Glomerular visceral epithelial cell (primary cell): ENCODE results near the gene USP2.

Experiments
- DNase-seq: peaks from one replicate; pipeline ENCODE4 v3.0.0-alpha.2; 2016; ENCODE audit errors: extremely low spot score

The USP2 gene

DNA sequence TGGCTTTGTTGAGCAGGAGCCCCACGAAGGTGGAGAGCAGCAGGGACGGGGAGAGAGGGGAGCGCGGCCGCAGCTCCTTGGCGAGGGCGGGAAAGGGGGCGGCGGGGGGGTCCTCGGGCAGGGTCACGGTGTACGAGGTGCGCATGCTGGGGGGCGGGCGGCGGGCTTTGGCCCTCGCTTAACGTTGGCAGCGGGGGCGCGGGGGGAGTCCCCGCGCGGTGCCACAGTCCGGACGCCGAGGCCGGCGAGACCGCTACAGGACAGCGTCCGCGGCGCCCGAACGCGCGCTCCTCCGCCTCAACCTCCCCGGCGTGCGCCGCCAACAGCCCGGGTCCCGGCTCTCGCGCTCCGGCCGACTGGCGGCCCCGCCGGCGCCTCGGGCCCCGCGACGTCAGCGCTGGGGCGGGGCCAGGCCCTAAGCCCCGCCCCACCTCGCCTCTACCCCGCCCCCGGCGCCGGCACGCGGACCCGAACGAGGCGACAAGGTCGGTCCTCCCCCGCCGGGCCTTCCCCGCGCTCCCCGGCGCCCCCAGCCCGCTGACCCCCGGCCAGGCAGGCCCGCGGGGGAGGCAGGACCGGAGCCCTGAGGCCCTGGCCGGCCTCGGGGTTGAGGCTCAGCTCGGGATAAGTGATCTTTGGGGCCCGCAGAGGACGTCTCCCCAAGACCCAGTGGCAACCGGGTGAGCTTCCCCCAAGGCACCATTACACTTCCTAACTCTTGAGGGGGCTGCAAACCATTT lies 17.5 kb downstream of the USP2 start:
- peak; percentile 45 for DNase-seq

DNA sequence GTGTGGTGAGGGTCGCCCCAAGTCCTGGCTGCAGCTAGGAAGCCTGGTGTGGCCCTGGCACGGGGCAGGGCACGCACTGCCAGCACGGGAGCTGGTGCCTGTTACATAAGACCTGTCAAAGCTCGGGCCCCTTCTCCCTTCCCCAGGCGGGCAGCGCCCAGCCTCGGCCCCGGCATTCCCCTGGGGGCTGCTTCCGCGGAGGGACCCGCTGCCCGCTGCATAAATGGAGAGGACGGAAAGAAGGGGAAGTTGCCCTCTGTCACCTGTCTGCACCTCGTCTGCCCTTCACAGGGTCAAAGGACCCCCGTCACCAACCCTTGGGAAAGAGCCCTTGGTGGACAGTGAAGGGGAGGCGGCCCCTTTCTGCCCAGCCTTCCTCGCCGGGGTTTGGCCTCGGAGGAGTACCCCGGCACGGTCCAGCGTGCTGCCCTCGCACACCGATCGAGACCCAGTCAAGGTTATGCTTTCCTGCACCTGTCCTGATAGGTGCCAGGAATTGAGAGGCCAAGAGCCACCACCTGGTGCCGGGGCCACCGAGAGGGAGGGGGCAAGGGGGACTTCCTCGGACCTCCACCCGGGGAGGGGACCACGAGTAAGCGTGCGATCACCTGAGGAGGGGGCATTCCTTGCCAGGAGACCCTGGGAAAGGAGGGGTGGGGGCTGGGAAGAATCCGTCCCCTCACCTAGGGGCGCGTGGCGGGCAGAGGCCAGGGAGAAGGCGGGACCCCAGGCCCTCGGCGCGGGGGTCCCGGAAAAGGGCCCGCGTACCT lies 18.2 kb downstream of the USP2 start:
- no peak for DNase-seq

DNA sequence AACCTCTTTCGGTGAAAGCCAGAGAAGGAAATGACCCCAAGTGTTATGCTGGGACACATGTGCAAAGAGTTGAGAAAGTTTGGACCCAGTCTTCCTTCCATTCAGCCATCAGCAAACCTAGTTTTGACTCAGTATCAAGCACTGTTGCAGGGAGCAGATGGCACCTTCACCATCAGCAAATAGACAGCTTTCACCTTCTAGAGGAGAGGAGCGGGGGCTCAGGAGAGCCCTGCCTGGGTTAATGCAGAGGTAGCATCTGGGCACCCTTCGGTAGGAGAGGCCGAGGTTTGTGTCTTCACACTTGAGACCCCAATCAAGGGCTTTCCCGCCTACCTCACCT lies 18.8 kb downstream of the USP2 start:
- DNase-seq, result no peak

DNA sequence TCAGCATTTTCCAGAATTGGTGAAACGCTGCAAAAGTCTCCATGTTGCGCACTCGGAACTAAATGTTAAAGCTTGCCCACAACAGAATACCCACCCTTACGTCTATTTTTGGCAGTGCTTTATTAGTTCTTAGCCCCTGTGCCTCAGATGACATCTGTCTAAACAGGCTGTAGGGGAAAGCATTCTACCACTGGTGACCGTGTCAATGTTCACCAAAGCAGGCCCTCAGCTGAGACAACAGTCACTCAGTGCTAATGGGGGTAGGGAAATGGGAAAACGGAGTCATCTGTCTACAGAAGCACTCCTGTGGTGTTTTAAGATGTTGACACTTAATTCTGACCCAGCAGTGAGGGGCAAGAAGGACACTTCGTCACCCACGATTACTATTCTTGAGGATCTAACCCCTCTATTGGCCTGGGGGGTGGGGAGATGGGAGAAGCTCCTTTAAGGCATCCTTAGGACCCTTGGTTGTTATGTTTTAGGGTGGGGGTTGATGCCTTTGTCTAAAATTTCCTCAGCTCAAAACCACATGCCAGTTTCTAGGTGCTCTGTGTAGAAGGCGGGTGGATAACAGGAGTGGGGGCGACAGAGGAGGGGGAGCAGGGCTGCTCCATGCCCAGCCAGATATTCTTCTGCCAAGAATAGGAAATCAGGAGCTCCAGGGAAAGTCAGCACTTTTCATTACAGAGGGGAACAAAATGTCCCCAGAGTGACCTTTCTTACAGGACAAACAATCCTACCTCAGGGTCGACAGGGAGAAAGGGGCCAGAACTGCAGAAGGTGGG lies 19.4 kb downstream of the USP2 start:
- DNase-seq, result no peak

DNA sequence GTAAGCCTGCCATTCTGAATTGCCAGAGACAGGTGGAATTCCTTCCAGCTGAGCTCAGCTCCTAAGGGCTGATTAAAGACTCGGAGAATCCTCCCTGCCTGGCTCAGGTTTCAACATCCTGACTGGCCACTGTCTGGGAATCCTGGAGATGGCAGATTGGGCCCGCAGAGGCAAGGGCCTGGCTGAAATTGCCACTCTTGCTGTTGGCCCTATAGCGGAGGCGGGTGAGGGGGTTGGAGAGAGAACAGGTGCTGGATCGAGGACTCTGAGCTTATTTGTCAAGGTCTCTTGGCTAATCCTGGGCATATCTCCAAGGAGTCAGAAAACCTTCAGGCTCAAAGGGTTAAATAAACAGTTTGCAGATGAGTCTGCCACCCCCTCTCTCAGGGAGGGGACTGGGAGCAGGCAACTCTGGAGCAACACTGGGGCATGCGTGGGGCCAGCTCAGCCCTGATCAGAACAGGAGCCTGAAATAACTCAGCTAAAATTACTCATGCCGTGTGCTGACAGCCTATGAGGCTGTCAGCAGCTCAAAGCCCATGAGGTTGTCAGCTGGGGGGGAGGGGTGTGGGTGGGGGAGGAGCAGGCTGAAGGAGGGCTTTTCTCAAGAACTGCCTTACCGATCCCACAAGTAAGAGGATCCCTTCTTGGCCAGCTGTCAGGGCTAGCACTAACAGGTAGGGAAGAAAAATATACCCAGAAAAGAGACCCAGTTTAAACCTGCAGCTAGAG lies 20.3 kb downstream of the USP2 start:
- peak; percentile 87 for DNase-seq

DNA sequence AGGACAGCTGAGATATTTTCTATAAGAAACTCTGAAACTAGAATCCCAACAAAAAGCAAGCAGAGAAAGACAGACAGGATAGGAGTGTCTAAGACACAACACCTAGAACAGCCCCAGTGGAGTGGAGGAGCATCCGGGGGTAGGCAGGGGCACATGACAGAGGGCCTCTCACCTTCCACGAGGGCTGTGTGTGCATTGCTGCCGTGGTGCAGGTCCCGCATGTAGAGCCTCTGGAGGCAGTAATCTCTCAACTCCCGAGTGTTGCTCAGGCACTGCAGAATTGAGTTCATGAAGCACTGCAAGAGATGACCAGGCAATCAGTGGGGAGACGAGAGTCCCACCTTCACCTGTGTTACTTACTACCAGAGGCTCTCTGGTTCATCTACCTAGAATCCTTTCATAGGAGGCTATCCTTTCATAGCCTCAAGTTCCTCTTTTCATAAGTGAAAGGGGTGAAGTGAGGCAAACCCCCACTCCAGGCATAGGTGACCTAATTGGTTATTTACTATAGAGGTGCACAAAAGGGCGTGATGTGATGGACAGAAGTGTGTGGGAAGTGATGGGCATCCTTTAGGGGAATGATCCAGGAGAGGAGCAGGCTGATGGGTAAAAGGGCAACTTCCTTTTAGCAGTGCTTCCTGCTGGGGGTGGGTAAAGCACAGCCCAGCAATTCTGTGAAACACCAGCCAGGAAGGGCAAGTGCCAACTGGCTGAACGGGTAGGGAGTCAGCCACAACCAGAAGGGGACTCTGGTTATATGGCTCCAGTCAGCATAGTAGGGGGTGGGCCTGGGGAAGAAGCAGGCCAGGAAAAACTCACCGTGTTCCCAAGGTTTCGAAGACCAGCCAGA lies 21.9 kb downstream of the USP2 start:
- DNase-seq, result no peak

DNA sequence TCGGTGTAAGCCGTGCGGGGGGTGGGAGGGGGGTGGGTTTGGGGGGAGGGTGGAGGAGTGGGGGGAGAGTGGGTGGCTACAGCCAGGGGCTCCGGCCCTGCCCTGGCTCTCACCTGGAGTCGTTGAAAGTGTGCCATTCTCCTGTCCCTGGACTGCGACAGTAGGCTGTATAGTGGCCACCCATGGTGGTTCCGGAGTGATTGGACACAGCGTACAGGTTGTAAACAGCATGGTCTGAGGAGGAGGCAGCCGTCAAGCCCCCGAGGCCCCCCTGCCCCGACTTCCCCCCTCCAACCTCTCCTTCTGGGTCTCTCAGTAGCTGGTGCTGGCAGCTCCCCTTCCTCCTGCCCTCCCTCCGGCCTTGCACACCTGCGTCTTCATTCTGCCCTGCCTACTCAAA lies 24.4 kb downstream of the USP2 start:
- no peak for DNase-seq

DNA sequence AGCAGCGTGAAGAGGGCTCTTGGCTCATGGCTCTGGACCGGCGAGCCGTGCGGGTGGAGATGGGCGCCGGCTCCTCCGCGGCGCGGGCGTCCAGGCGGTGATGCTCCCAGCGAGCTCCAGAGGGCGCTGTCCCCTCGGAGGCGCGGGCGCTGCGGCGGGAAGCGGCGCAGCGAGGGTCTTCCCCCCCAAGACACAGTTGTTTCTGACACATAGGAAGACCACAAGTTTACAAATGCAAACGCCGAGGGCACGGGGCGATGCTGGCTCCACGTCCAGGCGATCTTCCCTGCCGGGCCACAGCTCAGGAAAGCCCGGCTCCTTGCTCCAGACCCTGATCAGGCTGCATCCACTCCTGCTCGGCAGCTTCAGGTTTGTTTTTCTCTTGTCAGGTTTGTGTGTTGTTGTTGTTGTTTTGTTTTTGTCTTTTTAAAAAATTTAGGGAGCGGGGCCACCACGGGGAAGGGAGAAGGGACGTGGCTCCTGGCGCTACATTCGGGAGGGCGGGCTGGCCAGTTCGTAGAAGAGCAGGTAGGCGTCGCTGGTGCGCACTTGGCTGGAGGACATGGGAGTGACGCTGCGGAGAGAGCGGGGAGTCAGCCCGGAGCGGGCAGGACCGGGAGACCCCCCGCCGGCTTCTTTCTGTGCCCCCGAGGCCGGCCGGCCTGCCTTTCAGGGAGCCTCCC lies 25.0 kb downstream of the USP2 start:
- DNase-seq, result peak; percentile 51

DNA sequence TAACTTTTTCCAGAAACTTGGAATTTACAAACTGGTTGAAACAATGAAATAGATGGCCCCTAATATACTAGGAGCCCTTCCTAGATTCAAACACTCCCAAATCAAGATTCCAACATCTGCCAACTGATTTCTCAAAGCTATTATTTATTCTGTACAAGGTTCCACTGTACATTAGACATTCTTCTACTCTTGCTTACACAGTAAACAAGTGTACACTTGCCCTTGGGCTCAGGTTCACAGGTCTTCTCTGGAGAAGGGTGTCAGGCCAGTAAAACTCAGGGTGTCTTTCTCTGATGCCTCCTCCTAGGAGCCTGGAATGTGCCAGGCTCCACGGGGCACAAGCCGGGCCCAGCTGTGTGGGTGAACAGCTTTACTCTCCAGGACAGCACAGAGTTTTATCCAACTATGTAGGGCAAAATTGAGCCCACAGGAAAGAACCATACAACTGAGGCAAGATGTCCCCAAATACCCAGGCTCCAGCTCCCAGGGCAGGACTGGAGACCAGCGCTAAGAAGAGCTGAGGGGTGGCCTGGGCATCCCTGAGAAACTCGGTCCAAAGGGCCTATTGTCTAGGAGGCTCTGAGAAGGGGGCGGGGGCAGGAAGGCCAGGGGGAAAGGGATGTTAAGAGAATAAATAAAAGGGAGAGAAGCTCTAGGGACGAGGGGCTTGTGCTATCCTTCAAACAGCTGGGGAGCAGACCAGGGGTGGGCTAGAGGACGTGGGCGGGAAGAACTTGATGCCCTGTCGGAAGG lies 26.2 kb downstream of the USP2 start:
- DNase-seq, result no peak

DNA sequence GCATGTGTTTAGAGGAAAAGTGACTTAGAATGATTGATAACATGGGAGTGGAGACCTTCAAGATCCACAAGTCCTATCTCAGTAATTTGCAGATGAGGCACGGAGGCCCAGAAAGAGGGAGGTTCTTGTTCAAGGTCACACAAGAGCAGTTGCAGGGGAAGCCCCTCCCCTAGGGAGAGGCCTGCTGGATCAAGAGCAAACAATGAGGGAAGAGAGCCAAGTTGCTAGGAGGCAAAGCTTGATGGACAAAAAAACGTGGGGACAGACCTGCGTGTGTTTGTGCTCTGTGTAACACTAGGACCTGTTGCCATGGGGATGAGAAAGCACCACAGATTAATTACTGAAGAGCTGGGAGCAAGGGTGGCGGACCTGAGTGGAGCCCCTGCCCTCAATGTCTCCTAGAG lies 28.6 kb downstream of the USP2 start:
- no peak for DNase-seq

DNA sequence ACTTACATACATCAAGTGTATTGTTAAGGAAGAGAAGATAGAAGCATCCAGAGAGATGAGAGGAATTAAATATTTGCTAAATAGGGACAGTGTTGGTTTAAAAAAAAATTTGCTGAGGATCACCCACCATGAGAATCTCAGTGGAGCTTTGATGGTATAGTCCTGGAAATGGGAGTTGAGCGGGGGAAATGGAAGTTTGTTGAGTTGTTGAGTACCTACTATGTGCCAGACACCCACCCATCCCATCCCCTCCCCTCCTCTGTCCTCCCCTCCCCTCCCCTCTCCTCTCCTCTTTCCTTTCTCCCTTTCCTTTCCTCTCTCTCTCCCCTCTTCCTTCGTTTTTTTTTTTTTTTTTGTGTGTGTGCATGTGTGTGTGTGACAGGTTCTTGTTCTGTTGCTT lies 30.3 kb downstream of the USP2 start:
- no peak for DNase-seq

DNA sequence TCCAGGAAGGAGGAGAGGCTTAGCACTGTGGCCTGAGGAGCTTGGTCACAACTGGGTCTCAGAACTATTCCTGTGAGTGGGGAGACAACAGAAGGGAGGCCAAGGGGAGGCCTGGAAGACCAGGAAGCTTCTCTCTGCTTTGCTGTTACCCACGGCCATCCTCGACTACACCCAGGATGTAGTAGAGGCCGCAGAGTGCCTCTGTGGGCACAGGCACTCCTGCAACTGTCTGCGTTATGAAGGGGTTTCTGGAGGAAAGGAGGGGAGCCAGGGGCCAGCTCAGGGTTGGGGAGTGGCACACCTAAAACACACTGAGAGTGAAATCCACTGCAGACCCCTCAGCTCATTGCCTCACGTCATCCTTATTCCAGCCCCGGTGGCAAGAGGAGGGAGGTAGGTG lies 31.2 kb downstream of the USP2 start:
- DNase-seq, result no peak

DNA sequence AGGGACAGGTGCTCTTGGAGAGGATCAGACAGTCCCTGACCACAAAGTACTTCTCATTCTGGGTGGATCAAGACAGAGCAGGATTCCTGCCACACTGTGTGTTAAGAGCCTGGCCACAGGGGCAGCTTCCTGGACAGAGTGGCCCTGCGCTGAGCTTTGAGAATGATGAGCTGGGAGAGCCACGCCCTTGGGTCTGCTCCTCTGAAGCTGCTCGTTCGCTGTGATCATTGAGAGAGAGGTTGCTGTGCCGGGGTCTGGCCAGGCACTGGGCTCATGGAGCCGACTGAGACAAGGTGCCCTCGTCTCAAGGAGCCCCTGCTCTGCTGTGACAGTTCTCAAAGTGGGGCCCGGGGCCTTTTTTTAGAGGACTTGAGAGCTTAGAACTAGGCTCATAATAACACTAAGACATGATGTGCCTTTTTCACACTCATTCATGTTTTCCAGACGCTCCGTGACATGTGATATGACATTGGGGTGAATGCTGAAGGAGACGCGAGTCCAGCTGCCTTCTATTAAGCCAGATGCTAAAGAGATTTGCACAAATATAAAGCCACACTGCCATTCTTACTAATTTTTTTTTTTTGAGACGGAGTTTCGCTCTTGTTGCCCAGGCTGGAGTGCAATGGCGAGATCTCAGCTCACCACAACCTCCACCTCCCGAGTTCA lies 33.4 kb downstream of the USP2 start:
- no peak for DNase-seq

DNA sequence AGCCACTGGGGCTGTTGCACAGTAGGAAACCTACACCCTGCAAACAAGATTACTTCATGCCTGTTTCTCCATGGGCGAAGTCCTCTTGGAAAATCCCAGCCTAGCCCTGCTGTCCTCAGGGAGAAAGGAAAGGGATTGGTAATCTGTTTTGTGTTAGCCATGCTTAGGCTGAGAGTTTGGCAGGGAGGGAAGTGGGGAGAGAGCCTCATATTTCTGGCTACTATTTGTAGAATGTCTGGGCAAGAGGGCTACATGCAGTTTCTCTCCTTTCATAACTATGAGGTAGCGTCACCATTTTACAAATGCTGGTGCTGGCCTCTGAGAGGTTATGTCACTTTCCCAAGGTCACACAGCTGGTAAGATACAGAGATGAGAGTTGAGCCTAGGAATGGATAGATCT lies 34.2 kb downstream of the USP2 start:
- DNase-seq, result no peak

DNA sequence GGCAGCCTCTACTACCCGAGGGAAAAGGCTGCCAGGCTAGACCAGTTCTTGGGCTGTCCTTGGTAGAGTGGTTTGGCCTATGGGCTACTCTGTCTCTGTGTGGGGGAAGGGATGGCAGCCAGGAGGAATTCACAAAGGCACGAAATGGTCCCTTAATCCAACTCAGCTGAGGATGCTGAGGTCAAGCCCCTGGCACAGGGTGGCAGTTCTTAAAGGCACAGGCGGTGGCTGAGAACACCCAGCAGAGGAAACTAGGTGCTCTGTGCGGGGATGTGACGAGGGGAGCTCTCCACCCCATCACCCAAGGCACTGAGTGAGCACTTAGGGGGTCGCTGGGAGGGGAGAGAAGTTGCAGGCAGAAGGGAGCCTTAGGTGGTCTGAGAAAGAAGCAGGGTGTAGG lies 34.9 kb downstream of the USP2 start, which contains the start of gene MFRP:
Gene MFRP (minus strand): TSS at position 101 of the 400 bp plus-strand sequence. CDS start 192 bp downstream, outside the sequence.
- DNase-seq, result no peak

DNA sequence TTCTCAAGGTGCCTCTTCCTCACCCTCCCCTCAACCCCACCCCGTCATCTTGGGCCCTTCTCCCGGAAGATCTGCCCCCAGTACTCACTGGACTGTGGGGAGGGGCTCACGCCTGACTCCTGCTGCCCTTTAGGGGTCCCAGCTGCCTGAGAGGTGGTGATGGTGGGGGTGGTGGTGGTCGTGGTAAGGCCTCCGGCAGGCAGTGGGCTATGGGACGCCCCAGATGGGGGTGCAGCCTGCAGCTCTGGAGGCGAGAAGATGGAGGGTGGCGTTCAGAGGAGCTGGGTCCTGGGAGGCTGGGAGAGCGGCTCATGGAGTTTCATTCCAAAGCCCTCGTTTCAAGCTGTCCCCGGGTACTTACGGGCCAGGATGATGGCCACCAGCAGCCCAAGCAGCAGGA lies 35.8 kb downstream of the USP2 start:
- DNase-seq, result no peak

DNA sequence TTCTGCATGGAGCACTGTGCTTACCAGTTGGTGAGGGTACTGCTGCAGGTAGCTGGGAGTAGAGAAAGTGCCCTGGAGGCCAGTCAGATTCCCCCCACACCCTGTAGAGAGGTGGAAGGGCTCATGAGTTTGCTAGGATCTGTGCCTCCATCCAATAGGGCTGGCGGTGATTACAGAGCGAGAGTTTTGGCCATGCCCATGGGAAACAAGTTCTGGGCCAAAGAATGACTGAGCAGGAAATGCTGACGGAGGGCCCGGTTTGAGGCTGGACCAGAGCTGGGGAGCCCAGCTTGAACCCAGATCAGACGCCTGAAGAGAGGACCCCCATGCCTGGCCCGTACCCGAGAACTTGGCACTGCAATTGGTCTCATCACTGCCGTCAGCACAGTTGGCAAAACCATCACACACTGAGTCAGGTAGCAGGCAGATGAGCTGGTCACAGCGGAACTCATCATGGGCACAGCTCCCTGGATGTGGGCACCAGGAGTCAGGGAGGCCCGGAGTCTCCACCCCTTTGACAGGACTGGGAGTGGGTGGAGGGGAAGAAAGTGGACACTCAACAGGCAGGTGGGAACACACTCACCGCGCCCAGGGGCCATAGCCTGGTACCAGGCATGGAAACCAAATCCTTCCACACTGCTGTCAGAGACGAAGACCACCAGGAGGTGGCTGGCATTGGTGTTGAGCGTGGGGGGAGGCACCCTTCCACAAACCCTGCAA lies 37.0 kb downstream of the USP2 start:
- no peak for DNase-seq

DNA sequence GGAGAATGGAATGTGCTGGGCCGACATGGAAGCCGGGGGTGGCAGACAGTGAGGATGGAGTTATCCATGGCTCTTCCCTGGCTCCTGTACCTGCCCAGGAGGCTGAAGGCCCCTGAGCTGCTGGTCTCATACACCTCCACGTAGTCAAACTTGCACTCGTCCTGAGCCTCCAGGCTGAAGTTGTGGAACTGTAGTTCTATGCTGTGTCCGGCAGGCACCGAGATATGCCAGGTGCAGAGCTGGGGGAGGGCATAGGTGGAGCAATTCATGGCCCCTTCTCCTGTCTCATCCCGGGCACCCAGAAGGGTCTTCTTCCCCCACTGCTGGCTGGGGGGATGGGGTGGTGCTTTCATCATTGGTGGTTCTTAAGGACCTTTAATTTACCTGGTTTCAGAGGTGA lies 37.8 kb downstream of the USP2 start:
- no peak for DNase-seq
